Parathyroid adenoma (tissue), 2 donors: ENCODE results near the gene NSG1.
A peak's percentile ranks its signal among the peaks of the same experiment; 100 is the strongest.

ENCODE experiments used
- H2AFZ ChIP-seq: fragments of 300-600 bp; sonication (generic); one replicate; pipeline ENCODE4 v1.7.0; 2017; ENCODE audit warnings: antibody characterized with exemption, mild to moderate bottlenecking
- H3K27ac ChIP-seq: fragments of 300-600 bp; sonication (generic); one replicate; pipeline ENCODE4 v1.7.0; 2017
- H3K27me3 ChIP-seq: fragments of 300-600 bp; sonication (generic); one replicate; pipeline ENCODE4 v1.7.0; 2017; ENCODE audit warnings: low read length; ENCODE audit not compliant: control insufficient read depth, insufficient read depth
- H3K36me3 ChIP-seq: fragments of 300-600 bp; sonication (generic); one replicate; pipeline ENCODE4 v1.7.0; 2017; ENCODE audit warnings: low read length; ENCODE audit not compliant: control insufficient read depth, insufficient read depth
- H3K4me1 ChIP-seq: fragments of 300-600 bp; sonication (generic); one replicate; pipeline ENCODE4 v1.7.0; 2017; ENCODE audit warnings: control low read depth
- H3K4me2 ChIP-seq: fragments of 300-600 bp; sonication (generic); one replicate; pipeline ENCODE4 v1.7.0; 2017; ENCODE audit warnings: low read length
- H3K4me3 ChIP-seq: fragments of 300-600 bp; sonication (generic); one replicate; pipeline ENCODE4 v1.7.0; 2017; ENCODE audit warnings: low read depth, low read length
- H3K79me2 ChIP-seq: fragments of 300-600 bp; sonication (generic); one replicate; pipeline ENCODE4 v1.7.0; 2017; ENCODE audit warnings: control low read depth
- H3K9ac ChIP-seq: fragments of 300-600 bp; sonication (generic); one replicate; pipeline ENCODE4 v1.7.0; 2017; ENCODE audit warnings: mild to moderate bottlenecking
- H3K9me3 ChIP-seq: fragments of 300-600 bp; sonication (generic); one replicate; pipeline ENCODE4 v1.7.0; 2017; ENCODE audit warnings: low read length; ENCODE audit not compliant: control insufficient read depth
- TF ChIP-seq, protein P1 (sequence below): fragments of 300-600 bp; sonication (generic); IDR thresholded peaks from one replicate; pipeline ENCODE4 v1.7.0; 2017; ENCODE audit warnings: antibody characterized with exemption, mild to moderate bottlenecking
- donor health status: primary hyperparathyroidism.

The NSG1 gene

DNA sequence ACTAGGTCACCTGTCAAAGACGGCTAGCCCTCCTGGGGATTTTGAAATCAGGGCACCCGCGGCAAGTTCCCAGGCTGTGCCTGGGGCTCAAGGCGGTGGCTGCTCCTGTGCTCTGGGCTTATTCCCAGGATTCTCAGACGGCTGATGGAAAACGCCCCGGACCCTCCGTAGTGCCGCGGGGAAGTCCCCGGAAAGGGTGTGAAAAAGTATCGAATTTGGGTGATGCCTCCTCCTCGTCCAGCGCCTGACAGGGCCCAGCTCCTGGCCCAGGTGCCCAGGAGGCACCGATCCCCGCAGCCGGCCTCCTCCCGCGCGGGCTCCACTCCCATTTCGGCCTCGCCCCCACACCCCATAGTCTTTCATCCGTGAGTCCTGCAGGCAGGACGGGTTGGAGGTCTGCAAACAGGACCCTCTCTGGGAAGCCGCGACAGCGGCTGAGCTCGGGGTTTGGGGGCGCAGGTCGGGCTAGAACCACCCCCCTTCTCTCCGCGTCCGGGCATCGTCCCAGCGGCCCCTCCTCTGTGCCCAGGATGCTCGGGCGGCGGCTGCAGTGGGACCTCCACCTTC, 1.1 kb upstream of the NSG1 start:
- Histone ChIP-seq H3K9me3 (no peaks in the 10 kb centered on the region), H3K79me2 (no peaks in the 10 kb centered on the region), H3K36me3 (no peaks in the 10 kb centered on the region), H2AFZ (peak overlapping the region; percentile 11), H3K4me3 (no peak overlapping the region), H3K27me3 (no peaks in the 10 kb centered on the region), H3K27ac (no peak overlapping the region), H3K4me1 (no peaks in the 10 kb centered on the region), H3K9ac (no peak overlapping the region), H3K4me2 (no peak overlapping the region)
- TF ChIP-seq, protein P1, sequence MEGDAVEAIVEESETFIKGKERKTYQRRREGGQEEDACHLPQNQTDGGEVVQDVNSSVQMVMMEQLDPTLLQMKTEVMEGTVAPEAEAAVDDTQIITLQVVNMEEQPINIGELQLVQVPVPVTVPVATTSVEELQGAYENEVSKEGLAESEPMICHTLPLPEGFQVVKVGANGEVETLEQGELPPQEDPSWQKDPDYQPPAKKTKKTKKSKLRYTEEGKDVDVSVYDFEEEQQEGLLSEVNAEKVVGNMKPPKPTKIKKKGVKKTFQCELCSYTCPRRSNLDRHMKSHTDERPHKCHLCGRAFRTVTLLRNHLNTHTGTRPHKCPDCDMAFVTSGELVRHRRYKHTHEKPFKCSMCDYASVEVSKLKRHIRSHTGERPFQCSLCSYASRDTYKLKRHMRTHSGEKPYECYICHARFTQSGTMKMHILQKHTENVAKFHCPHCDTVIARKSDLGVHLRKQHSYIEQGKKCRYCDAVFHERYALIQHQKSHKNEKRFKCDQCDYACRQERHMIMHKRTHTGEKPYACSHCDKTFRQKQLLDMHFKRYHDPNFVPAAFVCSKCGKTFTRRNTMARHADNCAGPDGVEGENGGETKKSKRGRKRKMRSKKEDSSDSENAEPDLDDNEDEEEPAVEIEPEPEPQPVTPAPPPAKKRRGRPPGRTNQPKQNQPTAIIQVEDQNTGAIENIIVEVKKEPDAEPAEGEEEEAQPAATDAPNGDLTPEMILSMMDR, result no peak

DNA sequence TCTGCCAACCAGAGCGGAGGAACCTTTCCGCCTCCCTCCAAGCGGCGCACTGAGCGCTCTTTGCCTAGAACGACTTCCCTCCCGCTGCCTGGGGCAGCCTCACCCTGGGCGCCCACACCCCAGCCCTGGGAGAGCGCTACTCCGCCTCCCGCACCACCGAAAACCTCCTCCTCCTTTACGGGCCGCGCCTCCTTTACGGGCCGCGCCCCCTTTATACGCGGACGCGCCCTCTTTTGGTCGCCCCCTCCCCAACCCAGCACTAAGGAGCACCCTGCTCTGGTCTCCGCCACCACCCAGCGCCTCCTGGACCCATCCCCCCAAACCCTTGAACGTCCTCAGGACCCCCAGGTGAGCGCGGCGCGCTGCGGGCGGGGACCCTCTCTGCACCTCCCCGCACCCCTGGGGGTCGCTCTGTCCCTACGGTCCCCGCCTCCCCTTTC, 586 bp upstream of the NSG1 start:
- TF ChIP-seq, protein P1, result no peak
- no peak overlapping the region for H3K9ac ChIP-seq
- peak overlapping the region; percentile 31 for H3K4me3 ChIP-seq
- H3K27ac ChIP-seq, result no peak overlapping the region
- no peaks in the 10 kb centered on the region for H3K36me3 ChIP-seq
- H2AFZ ChIP-seq, result peak overlapping the region; percentile 11
- H3K9me3 ChIP-seq, result no peaks in the 10 kb centered on the region
- no peaks in the 10 kb centered on the region for H3K4me1 ChIP-seq
- no peaks in the 10 kb centered on the region for H3K79me2 ChIP-seq
- no peaks in the 10 kb centered on the region for H3K27me3 ChIP-seq
- peak overlapping the region; percentile 71 for H3K4me2 ChIP-seq

DNA sequence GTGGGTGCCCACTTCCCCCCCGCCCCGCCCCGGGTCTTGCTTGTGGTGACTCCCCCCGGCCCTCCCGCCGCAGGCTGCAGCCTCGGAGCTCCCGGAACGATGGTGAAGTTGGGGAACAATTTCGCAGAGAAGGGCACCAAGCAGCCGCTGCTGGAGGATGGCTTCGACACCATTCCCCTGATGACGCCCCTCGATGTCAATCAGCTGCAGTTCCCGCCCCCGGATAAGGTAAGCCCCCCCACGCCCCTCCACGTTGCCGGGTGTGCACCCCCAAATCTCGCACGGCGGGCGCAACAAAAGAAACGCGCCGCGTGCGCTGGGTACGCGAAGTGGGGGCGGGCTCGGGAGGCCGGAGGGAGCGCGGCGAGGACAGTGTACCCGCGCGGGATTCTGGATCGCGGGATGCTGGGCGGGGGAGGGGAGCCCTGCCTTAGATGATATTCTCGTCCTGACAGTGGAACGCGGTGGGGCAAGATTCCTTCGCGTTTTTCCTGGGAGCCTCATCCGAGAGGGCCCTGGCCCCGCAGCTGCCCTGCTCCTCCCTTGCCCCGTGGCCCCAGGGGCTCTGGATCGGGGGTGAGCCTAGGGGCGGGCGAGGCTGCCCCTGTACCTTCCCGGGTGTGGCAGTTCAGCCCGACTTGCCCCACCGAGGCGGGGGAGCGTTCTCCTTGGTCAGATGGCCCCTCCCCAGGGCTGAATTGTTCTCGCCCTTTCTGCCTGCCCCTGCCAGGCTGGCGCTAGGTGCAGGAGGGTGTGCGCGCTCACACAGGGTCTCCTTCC, 819 bp downstream of the NSG1 start:
- Histone ChIP-seq H3K4me3 (no peak overlapping the region), H3K4me1 (no peaks in the 10 kb centered on the region), H3K36me3 (no peaks in the 10 kb centered on the region), H3K9me3 (no peaks in the 10 kb centered on the region), H2AFZ (no peak overlapping the region), H3K27ac (no peak overlapping the region), H3K9ac (no peak overlapping the region), H3K79me2 (no peaks in the 10 kb centered on the region), H3K27me3 (no peaks in the 10 kb centered on the region), H3K4me2 (peak overlapping the region; percentile 71)
- TF ChIP-seq, protein P1, result no peak

DNA sequence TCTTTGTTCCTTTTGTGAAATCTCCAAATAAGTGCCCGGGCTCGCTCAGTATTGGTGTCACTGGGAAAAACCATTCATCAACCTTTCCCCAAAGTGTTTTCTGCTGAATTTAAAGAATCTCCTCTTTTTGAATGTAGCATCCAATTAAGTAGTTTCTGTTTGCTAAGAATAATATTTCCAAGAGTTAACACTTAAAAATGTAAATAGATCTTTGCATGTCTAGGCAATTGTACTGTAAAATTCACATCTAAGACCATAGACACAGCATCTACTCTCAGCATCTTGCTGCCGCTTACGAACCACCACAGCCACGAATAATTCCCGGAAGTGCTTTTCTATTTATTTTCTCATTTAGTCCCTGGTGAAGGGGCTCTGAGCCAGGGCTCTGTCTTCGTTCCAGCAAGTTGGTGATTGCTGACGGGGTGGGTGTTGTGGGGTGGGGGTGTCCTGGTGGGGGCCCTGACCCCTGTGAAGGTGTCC, 1.4 kb downstream of the NSG1 start:
- H3K4me3 ChIP-seq, result no peak overlapping the region
- no peaks in the 10 kb centered on the region for H3K79me2 ChIP-seq
- no peaks in the 10 kb centered on the region for H3K9me3 ChIP-seq
- no peaks in the 10 kb centered on the region for H3K4me1 ChIP-seq
- no peak overlapping the region for H3K27ac ChIP-seq
- H2AFZ ChIP-seq, result no peak overlapping the region
- no peaks in the 10 kb centered on the region for H3K27me3 ChIP-seq
- TF ChIP-seq, protein P1, result no peak
- no peaks in the 10 kb centered on the region for H3K36me3 ChIP-seq
- H3K9ac ChIP-seq, result no peak overlapping the region
- no peak overlapping the region for H3K4me2 ChIP-seq
